Smooth muscle cell (in vitro differentiated cells): ENCODE results near the gene GIPC1. TPM values are rescaled to one million over a fixed set of nuclear protein-coding genes. Genes with fewer than 3 reads are reported as not detected.

ENCODE experiments used
- DNase-seq: peaks from one replicate; lab custom pipeline; 2025; ENCODE audit not compliant: unreplicated experiment; lab: John Stamatoyannopoulos, UW
- H2AFZ ChIP-seq: fragments of 200-600 bp; sonication (generic); 2 replicates; pipeline ENCODE4 v1.6.0; 2016; ENCODE audit warnings: antibody characterized with exemption, low read depth, mild to moderate bottlenecking
- H3F3A ChIP-seq: fragments of 200-600 bp; sonication (generic); 2 replicates; pipeline ENCODE4 v1.6.0; 2017; ENCODE audit warnings: antibody characterized with exemption, low read depth
- H3K27ac ChIP-seq: fragments of 200-600 bp; sonication (generic); 2 replicates; pipeline ENCODE4 v1.5.1; 2016; ENCODE audit warnings: low read depth, mild to moderate bottlenecking
- H3K27me3 ChIP-seq: fragments of 200-600 bp; sonication (generic); 2 replicates; pipeline ENCODE4 v1.6.1; 2016; ENCODE audit warnings: low read depth, mild to moderate bottlenecking
- H3K36me3 ChIP-seq: fragments of 200-600 bp; sonication (generic); 2 replicates; pipeline ENCODE4 v1.5.1; 2016; ENCODE audit warnings: low read depth
- H3K4me1 ChIP-seq: fragments of 200-600 bp; sonication (generic); 2 replicates; pipeline ENCODE4 v1.5.1; 2016; ENCODE audit warnings: low read depth
- H3K4me2 ChIP-seq: fragments of 200-600 bp; sonication (generic); 2 replicates; pipeline ENCODE4 v1.6.0; 2016; ENCODE audit warnings: mild to moderate bottlenecking
- H3K4me3 ChIP-seq: fragments of 200-600 bp; sonication (generic); 2 replicates; pipeline ENCODE4 v1.5.1; 2016; ENCODE audit warnings: mild to moderate bottlenecking
- H3K79me2 ChIP-seq: fragments of 200-600 bp; sonication (generic); 2 replicates; pipeline ENCODE4 v1.6.0; 2016; ENCODE audit warnings: low read depth, mild to moderate bottlenecking
- H3K9ac ChIP-seq: fragments of 200-600 bp; sonication (generic); 2 replicates; pipeline ENCODE4 v1.6.0; 2016; ENCODE audit warnings: low read depth
- H3K9me3 ChIP-seq: fragments of 200-600 bp; sonication (generic); replicated peaks from 2 replicates; pipeline ENCODE4 v1.5.1; 2016; ENCODE audit warnings: low read depth
- H4K20me1 ChIP-seq: fragments of 200-600 bp; sonication (generic); 2 replicates; pipeline ENCODE4 v1.6.0; 2016; ENCODE audit warnings: low read depth
- CTCF ChIP-seq: fragments of 200-600 bp; sonication (generic); IDR thresholded peaks from 2 replicates; pipeline ENCODE4 v1.5.1; 2017; ENCODE audit warnings: borderline replicate concordance, mild to moderate bottlenecking, antibody characterized with exemption; ENCODE audit not compliant: insufficient read depth, poor library complexity, severe bottlenecking
- WGBS: methylation state at CpG from one replicate; pipeline ENCODE4 v1.1.7; 2016; ENCODE audit warnings: low lambda C conversion rate; 5-methylcytosine and 5-hydroxymethylcytosine counted together
- polyA plus RNA-seq: library from polyadenylated mRNA; unstranded; fragments of >200 nt; fragmentation: Nextera tagmentation; extraction: Ambion mirVana; gene quantifications from 2 replicates; pipeline ENCODE4 v1.2.1, GENCODE V29; 2016
- total RNA-seq: library from RNA; depleted of rRNA; stranded (reverse); fragments of >200 nt; gene quantifications from 2 replicates; pipeline ENCODE4 v1.2.3, GENCODE V29; 2014

Gene GIPC1
- total and polyA plus RNA-seq, 2 experiments from 2014 or later: 73.0 to 142 TPM

DNA sequence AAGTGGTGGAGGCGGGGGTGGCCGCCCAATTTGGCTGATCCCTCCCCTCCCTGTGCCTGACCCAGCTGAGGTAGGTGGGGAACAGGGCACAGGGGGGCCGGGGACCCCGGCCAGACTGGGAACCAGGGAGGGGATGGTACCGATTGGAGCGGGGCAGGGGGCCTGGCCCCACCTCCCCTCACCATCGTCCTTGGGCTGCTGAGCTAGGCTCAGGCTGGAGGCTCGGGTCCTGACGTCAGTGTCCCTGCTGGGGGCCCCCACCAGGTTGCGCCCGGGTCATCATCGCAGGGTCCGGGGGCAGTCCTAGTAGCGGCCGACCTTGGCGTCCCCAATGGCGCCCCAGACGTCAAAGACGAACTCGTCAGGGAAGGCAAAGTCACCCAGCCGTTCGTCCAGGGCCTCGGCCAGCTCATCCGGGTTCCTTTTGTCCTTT, 17.8 kb downstream of the GIPC1 start:
- no peak overlapping the region for H3K9ac ChIP-seq
- no peak for DNase-seq
- WGBS: 95% methylated on average over 24 of the region's 24 CpGs
- H3K9me3 ChIP-seq: no peaks in the 10 kb centered on the region
- H2AFZ ChIP-seq: no peak overlapping the region
- no peaks in the 10 kb centered on the region for H3K27me3 ChIP-seq
- H3K36me3 ChIP-seq: no peaks in the 10 kb centered on the region
- H3K79me2 ChIP-seq: no peaks in the 10 kb centered on the region
- no peak overlapping the region for H3K27ac ChIP-seq
- no peak overlapping the region for H3K4me2 ChIP-seq
- no peak overlapping the region for H3K4me3 ChIP-seq
- H3F3A ChIP-seq: no peaks in the 10 kb centered on the region
- H3K4me1 ChIP-seq: peaks cover 12% of the 10 kb centered on the region
- no peak for TF ChIP-seq CTCF
- peaks cover 49% of the 10 kb centered on the region for H4K20me1 ChIP-seq

DNA sequence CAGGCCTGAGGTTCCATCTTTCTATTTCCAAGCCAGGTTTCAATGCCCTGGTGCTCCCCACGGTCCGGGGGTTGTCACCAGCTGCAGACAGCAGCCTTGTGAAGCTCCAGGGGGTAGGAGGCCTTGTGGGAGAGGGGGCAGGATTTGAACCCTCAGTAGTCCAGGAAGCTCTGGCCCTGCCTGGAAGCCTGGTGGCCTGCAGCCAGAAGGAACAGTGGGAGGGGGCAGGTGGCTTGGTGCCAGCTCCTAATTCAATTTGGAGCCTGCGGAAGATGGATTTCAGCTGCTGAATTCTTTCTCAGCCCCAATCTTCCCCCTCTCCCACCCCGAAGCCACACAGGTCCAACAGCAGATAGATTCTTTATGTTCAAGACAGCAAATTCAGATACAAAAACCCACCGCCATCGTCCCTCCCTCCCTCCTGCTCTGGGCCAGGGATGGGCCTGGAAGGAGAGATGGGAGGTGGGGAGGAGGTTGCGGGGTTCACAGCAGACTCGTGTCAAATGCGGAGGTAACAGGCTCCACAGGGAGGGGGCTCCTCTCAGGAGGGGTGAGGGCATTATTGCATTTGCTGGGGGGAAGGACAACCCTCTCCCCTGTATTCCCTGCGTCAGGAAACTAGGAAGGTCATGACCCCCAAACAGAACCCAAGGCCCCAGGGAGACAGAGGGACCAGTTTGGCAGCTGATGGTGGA, 18.4 kb downstream of the GIPC1 start:
- Histone ChIP-seq H3K79me2 (no peaks in the 10 kb centered on the region), H3F3A (no peaks in the 10 kb centered on the region), H3K4me2 (no peak overlapping the region), H3K4me3 (no peak overlapping the region), H3K27me3 (no peaks in the 10 kb centered on the region), H4K20me1 (peaks cover 44% of the 10 kb centered on the region), H2AFZ (no peak overlapping the region), H3K9ac (no peak overlapping the region), H3K9me3 (no peaks in the 10 kb centered on the region), H3K4me1 (peaks cover 12% of the 10 kb centered on the region), H3K36me3 (no peaks in the 10 kb centered on the region), H3K27ac (peak overlapping the region; percentile 11)
- 84% methylated on average over 10 of the region's 10 CpGs for WGBS
- no peak for DNase-seq
- TF ChIP-seq CTCF: no peak

- Histone ChIP-seq H3K27ac (peak overlapping the region; percentile 11), H3K27me3 (no peaks in the 10 kb centered on the region), H3K9me3 (no peaks in the 10 kb centered on the region), H3K9ac (no peak overlapping the region), H3K79me2 (no peaks in the 10 kb centered on the region), H3K36me3 (no peaks in the 10 kb centered on the region), H4K20me1 (peaks cover 37% of the 10 kb centered on the region), H3K4me2 (no peak overlapping the region), H2AFZ (no peak overlapping the region), H3K4me1 (peaks cover 12% of the 10 kb centered on the region), H3K4me3 (no peak overlapping the region), H3F3A (no peaks in the 10 kb centered on the region)
- TF ChIP-seq CTCF: no peak
- 72% methylated on average over 26 of the region's 26 CpGs for WGBS
- DNase-seq: peak; percentile 5
Measured at GRCh38 chr19:14476673-14477401, 19.1 kb downstream of the GIPC1 start.
